Neutrophil (primary cell): Measurements from ENCODE around the gene NFE2L1.
A peak's percentile ranks its signal among the peaks of the same experiment; 100 is the strongest.
"Not testable (repeated sequence)": the region's sequence is repeated elsewhere in the genome, so short reads cannot be mapped to it uniquely, and the experiment has no call there.

ENCODE experiments used
- H3K27ac ChIP-seq: fragments of 200-600 bp; sonication (generic); 2 replicates; pipeline ENCODE4 v1.5.1; 2016; ENCODE audit warnings: mild to moderate bottlenecking, moderate library complexity
- H3K27me3 ChIP-seq: fragments of 200-600 bp; sonication (generic); 2 replicates; pipeline ENCODE4 v1.6.0; 2016; ENCODE audit warnings: mild to moderate bottlenecking
- H3K36me3 ChIP-seq: fragments of 200-600 bp; sonication (generic); 2 replicates; pipeline ENCODE4 v1.5.1; 2017
- H3K4me1 ChIP-seq, 2 experiments: fragments of 200-600 bp in 1 of 2; sonication (generic) in 1 of 2; 1 replicate in 1 of 2; 2 replicates in 1 of 2; pipeline versions ENCODE4 v1.5.1 to v1.6.1; 2013 to 2016; ENCODE audit warnings: low read depth in 1 of 2, low read length in 1 of 2, mild to moderate bottlenecking in 1 of 2, moderate library complexity in 1 of 2; ENCODE audit not compliant: control insufficient read depth in 1 of 2, insufficient read depth in 1 of 2
- H3K4me3 ChIP-seq, 2 experiments: fragments of 200-600 bp in 1 of 2; sonication (generic) in 1 of 2; 1 replicate in 1 of 2; 2 replicates in 1 of 2; pipeline ENCODE4 v1.5.1; 2013 to 2016; ENCODE audit warnings: low read depth in 1 of 2, low read length in 1 of 2, mild to moderate bottlenecking in 1 of 2, moderate library complexity in 1 of 2
- H3K9me3 ChIP-seq: fragments of 200-600 bp; sonication (generic); 2 replicates; pipeline ENCODE4 v1.5.1; 2016
- CTCF ChIP-seq: fragments of 200-600 bp; sonication (generic); IDR thresholded peaks from 2 replicates; pipeline ENCODE4 v1.5.1; 2016; ENCODE audit warnings: antibody characterized with exemption

Gene NFE2L1

DNA sequence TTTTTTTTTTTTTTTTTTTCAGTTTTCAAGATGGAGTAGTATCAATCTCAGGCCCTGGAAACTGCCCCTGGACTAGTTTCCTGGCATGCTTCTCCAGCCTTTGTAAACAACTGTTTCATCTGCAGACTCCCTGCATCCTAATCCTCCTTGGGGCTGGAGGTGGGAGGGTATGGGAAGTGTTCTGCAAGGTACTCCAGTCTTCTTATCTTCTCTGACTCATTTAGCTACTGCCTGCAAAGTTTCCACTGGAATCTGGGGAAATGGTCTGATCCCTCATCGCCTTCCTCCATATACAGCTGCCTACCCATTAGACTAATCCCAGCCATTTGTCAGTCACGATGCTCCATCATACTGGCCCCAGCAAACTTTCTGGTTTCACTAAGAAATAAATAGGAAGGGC is 32.0 kb upstream of the NFE2L1 start:
- H3K27ac ChIP-seq = no peak overlapping the region
- H3K36me3 ChIP-seq = no peaks in the 10 kb centered on the region
- peaks cover 70% of the 10 kb centered on the region for H3K27me3 ChIP-seq
- no peaks in the 10 kb centered on the region for H3K9me3 ChIP-seq
- peaks cover 11 to 17% of the 10 kb centered on the region in 2 experiments for H3K4me1 ChIP-seq
- TF ChIP-seq CTCF = no peak
- H3K4me3 ChIP-seq = no peak overlapping the region

- H3K4me3 ChIP-seq, H3K9me3 ChIP-seq, H3K27ac ChIP-seq, H3K36me3 ChIP-seq: not testable (repeated sequence)
- Histone ChIP-seq H3K27me3 (peaks cover 62% of the 10 kb centered on the region), H3K4me1 (peaks cover 14 to 18% of the 10 kb centered on the region in 2 experiments)
Observed at GRCh38 chr17:48017817-48018158, 30.4 kb upstream of the NFE2L1 start.

DNA sequence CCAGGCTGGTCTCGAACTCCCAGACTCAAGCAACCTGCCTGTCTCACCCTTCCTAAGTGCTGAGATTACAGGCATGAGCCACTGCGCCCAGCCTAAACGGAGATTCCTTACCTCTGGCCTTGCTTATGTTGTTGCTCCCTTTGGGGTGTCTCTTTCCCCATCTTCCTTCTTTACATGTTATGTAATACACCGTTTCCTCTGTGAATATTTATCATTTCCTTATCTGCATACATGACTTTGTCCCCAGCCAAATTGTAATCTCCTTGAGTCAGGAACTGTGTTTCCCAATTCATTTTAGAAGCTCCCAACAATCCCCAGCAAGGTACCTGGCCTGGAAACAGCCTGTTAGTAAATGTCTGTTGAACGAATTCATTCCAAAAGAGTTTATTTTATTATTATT is 26.2 kb upstream of the NFE2L1 start:
- H3K4me3 ChIP-seq = no peak overlapping the region
- no peak for TF ChIP-seq CTCF

DNA sequence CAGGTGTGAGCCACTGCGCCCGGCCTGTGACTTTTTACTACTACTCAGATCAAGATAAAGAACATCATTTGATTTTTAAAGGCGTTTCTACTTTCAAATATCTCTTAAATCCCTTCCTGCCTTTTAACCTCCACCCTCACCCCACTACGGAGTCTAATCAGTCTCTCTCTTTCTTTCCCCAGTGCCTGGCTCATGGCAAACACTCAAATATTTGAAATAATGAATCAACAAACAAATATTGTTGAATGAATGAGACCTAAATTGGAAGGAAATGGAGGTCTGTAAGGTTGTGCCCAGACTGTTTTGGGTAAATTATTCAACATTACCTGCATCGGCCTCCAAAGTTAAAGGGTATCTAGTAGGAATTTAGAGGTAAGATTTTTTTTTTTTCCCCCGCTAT is 25.3 kb upstream of the NFE2L1 start:
- no peak for TF ChIP-seq CTCF
- peaks cover 76% of the 10 kb centered on the region for H3K27me3 ChIP-seq
- H3K4me1 ChIP-seq = peaks cover 43 to 55% of the 10 kb centered on the region in 2 experiments
- no peak overlapping the region for H3K4me3 ChIP-seq
- no peaks in the 10 kb centered on the region for H3K36me3 ChIP-seq
- H3K9me3 ChIP-seq = no peaks in the 10 kb centered on the region
- no peak overlapping the region for H3K27ac ChIP-seq

More for the DNA sequence above, 26.2 kb upstream of the NFE2L1 start:
- Histone ChIP-seq H3K9me3 (no peaks in the 10 kb centered on the region), H3K4me1 (peaks cover 43 to 55% of the 10 kb centered on the region in 2 experiments), H3K27ac (peak overlapping the region; percentile 5), H3K27me3 (peaks cover 70% of the 10 kb centered on the region), H3K36me3 (no peaks in the 10 kb centered on the region)

DNA sequence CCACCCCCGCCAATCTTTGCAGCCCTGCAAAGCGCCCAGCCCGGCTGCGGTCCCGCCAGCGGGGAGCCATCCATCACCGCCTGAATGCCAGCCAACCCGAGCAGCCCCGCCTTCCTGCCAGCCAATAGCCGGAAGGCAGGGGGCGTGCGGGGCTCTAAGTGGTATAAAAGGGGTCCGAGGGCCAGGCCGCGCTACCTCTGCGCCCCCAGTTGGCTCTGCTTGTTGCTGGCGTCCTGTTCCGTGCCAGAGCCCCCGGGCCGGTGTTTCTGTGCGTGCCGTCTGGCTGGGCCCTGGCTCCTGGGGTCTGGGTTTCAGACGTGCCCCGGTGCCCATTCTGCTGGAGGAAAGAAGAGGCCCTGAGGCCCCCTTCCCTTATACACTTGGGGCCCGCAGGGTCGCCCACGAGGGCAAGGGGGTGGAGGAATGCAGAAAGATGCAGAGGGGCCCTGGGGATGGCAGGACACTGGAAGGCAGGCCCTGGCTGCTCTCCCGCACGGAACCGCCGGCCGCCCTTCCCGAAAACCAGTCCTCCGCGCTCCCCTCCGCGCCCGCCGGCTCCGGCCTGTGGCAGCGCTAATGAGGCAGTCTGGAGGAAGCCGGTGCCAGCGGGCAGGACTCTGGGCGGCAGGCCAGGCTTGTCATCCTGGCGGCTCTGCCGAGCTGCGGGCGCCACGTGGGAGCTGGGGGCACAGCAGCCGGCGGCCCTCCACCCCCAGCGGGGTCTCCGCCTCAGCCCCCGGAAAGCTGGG is 24.6 kb upstream of the NFE2L1 start:
- H3K27ac ChIP-seq = peak overlapping the region; percentile 37
- peaks cover 75% of the 10 kb centered on the region for H3K27me3 ChIP-seq
- TF ChIP-seq CTCF = no peak
- no peaks in the 10 kb centered on the region for H3K9me3 ChIP-seq
- peaks cover 43 to 55% of the 10 kb centered on the region in 2 experiments for H3K4me1 ChIP-seq
- H3K36me3 ChIP-seq = no peaks in the 10 kb centered on the region
- H3K4me3 ChIP-seq = peak overlapping the region; percentile 65 to 74

GRCh38 chr17:48024149-48025039 is 23.8 kb upstream of the NFE2L1 start:
- Histone ChIP-seq H3K4me1 (peaks cover 43 to 55% of the 10 kb centered on the region in 2 experiments), H3K9me3 (no peaks in the 10 kb centered on the region), H3K27me3 (peaks cover 75% of the 10 kb centered on the region), H3K27ac (peak overlapping the region; percentile 40), H3K4me3 (peak overlapping the region; percentile 65 to 74), H3K36me3 (no peaks in the 10 kb centered on the region)
- TF ChIP-seq CTCF = no peak
